GM18526 (cell line): ENCODE data around the gene CRPPA.

ENCODE experiments used
- POLR2A ChIP-seq: IDR thresholded peaks from 3 replicates; pipeline ENCODE4 v1.6.1; 2011; ENCODE audit not compliant: insufficient read length; ENCODE audit errors: extremely low read depth

The CRPPA gene

DNA sequence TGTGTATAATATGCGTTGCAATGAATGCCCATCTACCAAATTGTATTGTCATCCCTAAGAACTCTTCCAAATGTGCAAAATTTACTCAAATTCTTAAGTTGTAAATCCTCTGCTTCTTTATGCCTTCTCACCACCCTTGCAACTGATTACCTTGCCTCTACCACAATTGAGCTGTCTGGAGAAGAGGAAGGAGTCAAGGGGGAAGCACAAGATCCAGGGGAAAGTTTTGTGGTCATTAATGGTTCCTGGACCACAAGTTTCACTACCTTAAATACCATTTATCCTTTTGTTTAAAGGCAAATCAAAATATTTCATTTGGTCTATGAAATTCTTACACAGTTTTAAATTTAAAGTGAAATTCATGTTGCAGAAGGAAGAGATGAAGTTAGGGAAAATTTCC, 16.7 kb downstream of the CRPPA start:
- TF ChIP-seq POLR2A, result no peak

- TF ChIP-seq POLR2A, result no peak
Measured at GRCh38 chr7:16403475-16403874, 17.9 kb downstream of the CRPPA start.

- TF ChIP-seq POLR2A, result no peak
Measured at GRCh38 chr7:16402940-16403339, 18.4 kb downstream of the CRPPA start.

- no peak for TF ChIP-seq POLR2A
Measured at GRCh38 chr7:16402091-16402490, 19.2 kb downstream of the CRPPA start.

- TF ChIP-seq POLR2A, result no peak
Measured at GRCh38 chr7:16400893-16401275, 20.5 kb downstream of the CRPPA start.

DNA sequence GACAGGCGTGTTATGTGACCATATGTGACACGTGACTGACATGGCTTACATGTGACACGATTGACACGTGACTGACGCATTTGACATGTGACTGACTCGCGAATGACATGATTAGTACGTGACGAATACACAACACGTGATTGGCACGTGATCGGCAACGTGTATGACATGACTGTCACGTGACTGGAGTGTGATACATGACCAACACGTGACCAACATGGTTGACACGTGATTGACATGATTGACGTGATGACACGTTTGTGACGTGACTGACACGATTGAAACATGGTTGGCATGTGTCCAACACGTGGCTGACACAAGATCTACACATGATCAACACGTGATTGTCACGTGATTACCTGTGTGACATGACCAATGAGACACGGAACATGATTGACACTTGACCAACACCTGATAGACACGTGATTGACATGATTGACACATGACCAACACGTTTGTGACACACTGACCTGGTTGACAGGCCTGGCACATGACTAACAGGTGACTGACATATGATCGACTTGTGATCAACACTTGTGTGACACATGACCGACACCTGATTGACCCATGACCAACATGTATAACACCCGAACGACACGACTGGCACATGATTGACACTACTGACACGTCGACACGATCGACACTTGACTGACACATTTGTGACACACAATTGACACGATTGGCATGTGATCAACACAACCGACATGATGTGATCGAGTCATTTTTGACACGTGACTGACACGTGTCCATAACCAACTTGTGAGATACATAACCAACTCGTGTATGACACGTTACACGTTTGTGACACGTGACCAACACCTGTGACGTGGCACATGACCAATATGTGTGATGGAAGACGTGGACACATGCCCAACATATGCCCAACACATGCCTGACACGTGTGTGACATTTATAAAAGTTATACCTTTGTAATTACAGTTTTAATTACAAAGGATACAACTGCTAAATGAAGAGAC, 21.1 kb downstream of the CRPPA start:
- TF ChIP-seq POLR2A, result no peak

DNA sequence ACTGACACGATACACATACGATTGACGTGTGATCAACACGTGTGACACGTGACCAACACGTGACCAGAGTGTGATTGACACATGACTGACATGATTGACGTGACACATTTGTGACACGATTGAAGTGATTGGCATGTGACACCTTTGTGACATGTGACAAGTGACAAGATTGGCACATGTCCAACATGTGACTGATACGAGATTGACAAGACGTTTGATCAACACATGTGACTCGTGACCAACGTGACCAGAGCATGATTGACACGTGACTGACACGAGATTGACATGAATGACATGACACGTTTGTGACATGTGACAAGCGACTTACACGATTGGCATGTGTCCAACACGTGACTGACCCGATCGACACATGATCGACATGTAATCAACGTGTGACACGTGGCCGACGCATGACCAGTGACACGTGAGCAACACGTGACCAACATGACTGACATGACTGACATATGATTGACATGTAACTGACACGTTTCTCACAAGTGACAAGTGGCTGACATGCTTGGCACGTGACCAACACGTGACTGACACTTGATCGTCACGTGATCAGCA, 22.0 kb downstream of the CRPPA start:
- TF ChIP-seq POLR2A, result no peak

GRCh38 chr7:16398146-16399017, 23.0 kb downstream of the CRPPA start:
- no peak for TF ChIP-seq POLR2A

DNA sequence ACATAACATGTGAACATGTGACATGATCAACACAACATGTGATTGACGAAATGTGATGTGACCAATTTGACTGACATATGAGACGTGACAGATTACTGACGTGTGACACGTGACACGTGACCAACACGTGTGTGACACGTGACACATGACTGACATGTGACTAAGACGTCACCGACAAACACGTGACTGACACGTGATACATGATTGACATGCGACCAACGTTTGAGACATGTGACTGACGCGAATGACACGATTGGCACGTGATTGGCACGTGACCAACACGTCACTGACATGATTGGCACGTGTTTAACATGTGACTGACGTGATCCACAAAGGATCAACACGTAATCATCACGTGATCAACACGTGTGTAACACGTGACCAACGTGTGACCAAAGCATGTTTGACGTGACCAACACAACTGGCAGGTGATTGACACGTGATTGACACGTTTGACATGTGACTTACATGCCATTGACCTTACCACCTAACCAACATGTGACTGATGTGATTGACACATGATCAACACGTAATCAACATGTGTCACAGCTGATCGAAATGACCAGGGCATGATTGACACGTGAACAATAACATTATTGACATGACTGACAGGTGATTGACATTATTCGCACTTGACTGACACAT, 23.7 kb downstream of the CRPPA start:
- no peak for TF ChIP-seq POLR2A

DNA sequence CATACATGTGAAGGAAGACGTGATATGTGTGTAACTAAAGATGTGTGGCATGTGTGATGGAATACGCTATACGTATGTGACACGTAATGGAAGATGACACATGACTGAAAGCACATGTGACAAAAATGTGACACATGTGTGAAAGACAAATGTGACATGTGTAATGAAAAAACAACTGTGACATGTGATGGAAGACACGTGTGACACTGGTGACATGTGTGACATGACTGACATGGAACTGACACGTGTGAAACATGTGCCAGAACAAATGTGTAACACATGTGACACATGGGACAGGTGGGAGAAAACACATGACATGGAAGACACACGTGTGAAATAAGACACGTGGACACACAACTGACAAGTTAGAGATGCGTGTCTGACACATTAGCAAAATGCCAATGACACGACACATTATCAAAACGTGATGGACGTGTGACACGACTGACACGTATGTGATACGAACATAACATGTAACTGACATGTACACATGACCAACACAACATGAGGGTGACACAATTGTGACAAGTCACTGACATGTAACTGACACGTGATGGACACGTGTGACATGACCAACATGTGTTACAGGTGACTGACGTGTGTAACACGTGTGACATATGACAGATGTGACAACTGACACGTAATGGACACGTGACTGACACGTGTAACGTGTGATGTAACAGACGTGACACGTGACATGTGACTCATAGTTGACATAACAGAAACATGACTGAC, 24.4 kb downstream of the CRPPA start:
- no peak for TF ChIP-seq POLR2A

- no peak for TF ChIP-seq POLR2A
Measured at GRCh38 chr7:16395121-16395520, 26.2 kb downstream of the CRPPA start.

DNA sequence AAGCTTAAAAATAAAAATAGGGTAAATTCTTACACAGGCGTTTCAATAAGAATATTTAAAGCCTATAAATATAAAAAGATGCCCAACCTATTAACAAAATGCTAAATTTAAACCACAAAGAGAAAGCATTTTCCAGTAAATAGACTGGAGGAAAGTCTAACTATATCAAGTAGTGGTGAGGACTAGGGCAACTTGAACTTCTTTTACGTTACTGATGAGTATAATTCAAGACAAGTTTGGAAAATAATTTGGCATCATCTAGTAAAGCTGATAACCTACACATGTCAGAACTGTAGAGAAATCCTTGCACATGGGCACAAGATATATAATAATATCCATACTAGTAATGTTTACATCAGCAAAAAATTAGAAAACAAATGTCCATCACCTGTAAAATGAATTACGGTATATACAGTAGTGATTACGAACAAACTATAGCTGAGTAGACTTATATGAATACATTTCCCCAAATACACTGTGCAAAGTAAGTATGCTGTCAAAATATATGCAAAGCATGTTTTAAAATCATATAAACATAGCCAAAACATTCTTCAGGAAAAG, 27.4 kb downstream of the CRPPA start:
- TF ChIP-seq POLR2A, result no peak

DNA sequence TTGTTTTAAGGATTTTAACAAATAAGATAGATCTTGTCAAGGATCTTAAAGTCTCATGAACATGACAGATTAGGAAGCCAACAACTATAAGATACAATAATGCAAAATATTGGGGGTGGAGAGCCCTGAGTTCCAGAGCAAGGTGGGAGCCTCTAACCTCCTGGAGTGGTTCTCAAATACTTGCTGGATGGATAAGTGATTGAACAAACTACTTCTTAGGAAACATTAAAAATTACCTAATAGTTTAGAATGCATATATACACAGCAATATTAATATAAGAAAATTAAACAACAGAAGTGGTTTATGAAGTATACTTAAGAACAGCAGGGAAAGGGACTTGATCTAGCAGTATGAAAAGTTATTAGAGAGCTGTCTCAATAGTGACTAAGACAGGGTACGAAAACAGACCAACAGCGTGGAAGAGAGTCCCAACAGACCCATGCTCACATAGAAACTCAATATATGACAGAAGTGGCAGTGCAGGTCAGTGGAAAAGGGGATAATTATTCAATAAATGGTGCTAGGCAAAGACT, 28.3 kb downstream of the CRPPA start:
- TF ChIP-seq POLR2A, result no peak
